8988T (cell line): ENCODE measurements around the gene NDP.
A peak's percentile ranks its signal among the peaks of the same experiment; 100 is the strongest.

ENCODE experiments used
- DNase-seq: peaks from one replicate; pipeline ENCODE4 v3.0.0; 2011

The NDP gene

GRCh38 chrX:43973249-43974099, at the start of gene NDP:
Gene NDP (minus strand): TSS chrX:43973390. CDS start chrX:43958645, 14,745 bp downstream.
- no peak for DNase-seq

- no peak for DNase-seq
Measured at GRCh38 chrX:44022964-44023363, 49.8 kb upstream of the NDP start.

GRCh38 chrX:44020693-44021092, 47.5 kb upstream of the NDP start:
- no peak for DNase-seq

- no peak for DNase-seq
Measured at GRCh38 chrX:44019911-44020310, 46.7 kb upstream of the NDP start.

- DNase-seq: no peak
Measured at GRCh38 chrX:44017676-44018075, 44.5 kb upstream of the NDP start.

GRCh38 chrX:44016906-44017305, 43.7 kb upstream of the NDP start:
- DNase-seq: no peak

GRCh38 chrX:44012484-44013096, 39.4 kb upstream of the NDP start:
- DNase-seq: peak; percentile 13

GRCh38 chrX:44011506-44011905, 38.3 kb upstream of the NDP start:
- DNase-seq: no peak

GRCh38 chrX:44010626-44011025, 37.4 kb upstream of the NDP start:
- DNase-seq: no peak

GRCh38 chrX:44006081-44006480, 32.9 kb upstream of the NDP start:
- no peak for DNase-seq

- no peak for DNase-seq
Measured at GRCh38 chrX:44003975-44004374, 30.8 kb upstream of the NDP start.

GRCh38 chrX:44002567-44002966, 29.4 kb upstream of the NDP start:
- DNase-seq: no peak

- no peak for DNase-seq
Measured at GRCh38 chrX:43998374-43998773, 25.2 kb upstream of the NDP start.

- no peak for DNase-seq
Measured at GRCh38 chrX:43996491-43996890, 23.3 kb upstream of the NDP start.

- DNase-seq: no peak
Measured at GRCh38 chrX:43986083-43986482, 12.9 kb upstream of the NDP start.

- no peak for DNase-seq
Measured at GRCh38 chrX:43985511-43985910, 12.3 kb upstream of the NDP start.

- DNase-seq: no peak
Measured at GRCh38 chrX:43978226-43978625, 5.0 kb upstream of the NDP start.

GRCh38 chrX:43976205-43976604, 3.0 kb upstream of the NDP start:
- DNase-seq: no peak

GRCh38 chrX:43975796-43976195, 2.6 kb upstream of the NDP start:
- no peak for DNase-seq

- DNase-seq: no peak
Measured at GRCh38 chrX:43974741-43975465, 1.7 kb upstream of the NDP start.

GRCh38 chrX:43974100-43974475, 898 bp upstream of the NDP start:
- no peak for DNase-seq

GRCh38 chrX:43971966-43972961, 926 bp downstream of the NDP start:
- DNase-seq: no peak

- no peak for DNase-seq
Measured at GRCh38 chrX:43970528-43970927, 2.7 kb downstream of the NDP start.
